ENCODE results near the gene TUNAR. TPM values are rescaled to one million over a fixed set of nuclear protein-coding genes. Genes with fewer than 3 reads are reported as not detected.

The TUNAR gene
- total RNA-seq, 1 donor from 2014 or later: not detected

DNA sequence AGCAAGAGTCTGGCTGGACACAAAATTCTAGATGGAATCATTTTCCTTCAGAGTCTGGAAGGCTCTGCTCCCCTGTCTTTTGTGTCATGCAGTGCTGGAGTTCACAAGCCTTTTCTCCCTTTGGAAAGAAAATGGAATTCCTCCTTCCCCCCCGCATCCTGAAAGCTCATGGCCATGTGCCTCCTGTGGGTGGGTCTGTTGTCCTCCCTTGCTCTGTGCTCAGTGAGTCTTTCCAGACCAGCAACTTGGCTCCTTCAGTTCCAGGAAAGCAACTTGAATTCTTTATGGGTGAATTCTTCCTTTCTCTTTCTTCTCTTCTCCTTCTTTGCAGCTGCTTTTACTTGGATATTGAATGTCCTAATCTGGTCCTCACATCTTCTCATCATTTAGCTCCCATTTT is 70.2 kb downstream of the TUNAR start:
- H3K4me3 ChIP-seq: no peak overlapping the region
- H3K9me3 ChIP-seq: no peaks in the 10 kb centered on the region
- H3K27me3 ChIP-seq: no peaks in the 10 kb centered on the region
- no peaks in the 10 kb centered on the region for H3K36me3 ChIP-seq
- intact Hi-C loops (cut with DNase I): no loop called here
- DNase-seq (ENCODE audit: low spot score in 2 of 2): no peak
- H3K4me1 ChIP-seq: no peaks in the 10 kb centered on the region
- no peak overlapping the region for H3K27ac ChIP-seq
- TF ChIP-seq, protein P1, sequence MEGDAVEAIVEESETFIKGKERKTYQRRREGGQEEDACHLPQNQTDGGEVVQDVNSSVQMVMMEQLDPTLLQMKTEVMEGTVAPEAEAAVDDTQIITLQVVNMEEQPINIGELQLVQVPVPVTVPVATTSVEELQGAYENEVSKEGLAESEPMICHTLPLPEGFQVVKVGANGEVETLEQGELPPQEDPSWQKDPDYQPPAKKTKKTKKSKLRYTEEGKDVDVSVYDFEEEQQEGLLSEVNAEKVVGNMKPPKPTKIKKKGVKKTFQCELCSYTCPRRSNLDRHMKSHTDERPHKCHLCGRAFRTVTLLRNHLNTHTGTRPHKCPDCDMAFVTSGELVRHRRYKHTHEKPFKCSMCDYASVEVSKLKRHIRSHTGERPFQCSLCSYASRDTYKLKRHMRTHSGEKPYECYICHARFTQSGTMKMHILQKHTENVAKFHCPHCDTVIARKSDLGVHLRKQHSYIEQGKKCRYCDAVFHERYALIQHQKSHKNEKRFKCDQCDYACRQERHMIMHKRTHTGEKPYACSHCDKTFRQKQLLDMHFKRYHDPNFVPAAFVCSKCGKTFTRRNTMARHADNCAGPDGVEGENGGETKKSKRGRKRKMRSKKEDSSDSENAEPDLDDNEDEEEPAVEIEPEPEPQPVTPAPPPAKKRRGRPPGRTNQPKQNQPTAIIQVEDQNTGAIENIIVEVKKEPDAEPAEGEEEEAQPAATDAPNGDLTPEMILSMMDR (IDR thresholded peaks at IDR 0.05): no peak

DNA sequence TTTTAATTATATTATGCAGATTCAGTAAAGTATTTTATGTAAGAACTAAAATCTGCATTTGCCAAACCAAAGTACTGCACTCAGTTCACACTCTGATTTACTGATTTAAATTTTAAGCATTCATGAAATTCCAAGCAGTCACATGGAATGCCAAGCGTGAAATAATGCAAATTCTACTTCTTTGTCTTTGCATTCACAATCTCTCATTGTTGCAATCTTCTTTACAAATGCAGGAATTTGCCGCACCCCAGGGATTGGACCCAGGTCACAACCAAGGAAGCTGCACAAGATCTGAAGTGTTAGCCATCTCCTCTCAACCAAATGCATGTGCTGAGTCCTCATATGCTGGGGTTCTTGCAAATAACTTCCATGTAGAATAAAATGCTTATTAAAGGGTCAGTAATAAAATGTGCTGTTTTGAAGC is 71.9 kb downstream of the TUNAR start:
- Histone ChIP-seq H3K4me1 (no peaks in the 10 kb centered on the region), H3K36me3 (no peaks in the 10 kb centered on the region), H3K27me3 (no peaks in the 10 kb centered on the region), H3K4me3 (no peak overlapping the region), H3K9me3 (no peaks in the 10 kb centered on the region), H3K27ac (no peak overlapping the region)
- intact Hi-C loops (cut with DNase I): no loop called here
- no peak for DNase-seq (ENCODE audit: low spot score in 2 of 2)
- TF ChIP-seq, protein P1 (IDR thresholded peaks at IDR 0.05): no peak

DNA sequence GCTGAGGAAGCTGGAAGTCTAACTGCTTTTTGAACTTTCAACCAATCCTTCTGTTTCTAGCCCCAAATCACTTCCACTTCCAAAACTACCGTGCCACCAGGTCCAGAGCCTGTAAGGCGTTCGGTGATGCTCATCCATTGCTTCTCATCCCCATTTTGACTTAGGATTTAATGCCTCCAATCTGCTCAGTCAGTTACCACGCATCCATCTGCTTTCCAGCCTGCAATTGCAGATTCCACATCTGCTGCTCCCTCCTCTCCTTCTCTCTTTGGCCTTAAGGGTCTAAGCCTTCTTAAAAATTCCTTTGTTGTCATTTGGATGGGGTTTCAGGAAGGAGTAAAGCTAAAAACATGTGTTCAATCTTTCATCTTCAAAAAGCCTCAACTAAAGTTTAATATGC is 74.7 kb downstream of the TUNAR start:
- no peak for DNase-seq (ENCODE audit: low spot score in 2 of 2)
- Histone ChIP-seq H3K4me3 (no peak overlapping the region), H3K27me3 (no peaks in the 10 kb centered on the region), H3K9me3 (no peaks in the 10 kb centered on the region), H3K36me3 (no peaks in the 10 kb centered on the region), H3K4me1 (no peaks in the 10 kb centered on the region), H3K27ac (no peak overlapping the region)
- intact Hi-C loops (cut with DNase I): no loop called here
- TF ChIP-seq, protein P1 (IDR thresholded peaks at IDR 0.05): no peak

DNA sequence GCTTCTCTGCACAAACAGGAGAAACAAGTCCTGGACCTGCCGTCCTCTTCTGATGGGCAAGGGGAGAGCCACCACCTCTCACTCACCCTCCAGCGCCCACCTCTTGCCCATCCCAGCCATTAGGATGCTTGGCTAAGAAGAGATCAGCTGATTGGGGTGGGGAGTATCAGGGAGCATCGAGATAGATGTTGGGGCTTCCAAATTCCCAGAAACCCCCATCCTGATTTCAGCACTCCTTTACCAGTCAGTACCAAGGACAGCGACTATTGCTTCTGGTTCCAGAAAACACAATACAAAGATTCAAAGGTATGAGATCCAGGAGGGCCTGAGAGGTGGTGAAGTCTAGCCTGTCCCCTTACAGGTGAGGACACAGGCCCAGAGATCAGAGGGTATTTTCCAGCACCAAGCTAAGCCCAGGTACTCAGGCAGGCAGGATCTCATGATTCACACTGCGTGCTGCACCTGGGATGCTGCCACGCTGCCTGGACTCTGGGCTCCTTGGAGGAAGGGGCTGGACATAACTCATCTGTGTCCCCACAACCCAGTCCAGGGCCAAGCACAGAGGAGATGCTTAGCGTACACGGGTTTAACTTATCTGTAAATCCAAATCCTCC is 76.6 kb downstream of the TUNAR start:
- H3K9me3 ChIP-seq: no peaks in the 10 kb centered on the region
- DNase-seq (ENCODE audit: low spot score in 2 of 2): no peak
- H3K36me3 ChIP-seq: no peaks in the 10 kb centered on the region
- no peaks in the 10 kb centered on the region for H3K4me1 ChIP-seq
- no peak overlapping the region for H3K4me3 ChIP-seq
- H3K27ac ChIP-seq: no peak overlapping the region
- intact Hi-C loops (cut with DNase I): no loop called here
- no peaks in the 10 kb centered on the region for H3K27me3 ChIP-seq
- TF ChIP-seq, protein P1 (IDR thresholded peaks at IDR 0.05): no peak

DNA sequence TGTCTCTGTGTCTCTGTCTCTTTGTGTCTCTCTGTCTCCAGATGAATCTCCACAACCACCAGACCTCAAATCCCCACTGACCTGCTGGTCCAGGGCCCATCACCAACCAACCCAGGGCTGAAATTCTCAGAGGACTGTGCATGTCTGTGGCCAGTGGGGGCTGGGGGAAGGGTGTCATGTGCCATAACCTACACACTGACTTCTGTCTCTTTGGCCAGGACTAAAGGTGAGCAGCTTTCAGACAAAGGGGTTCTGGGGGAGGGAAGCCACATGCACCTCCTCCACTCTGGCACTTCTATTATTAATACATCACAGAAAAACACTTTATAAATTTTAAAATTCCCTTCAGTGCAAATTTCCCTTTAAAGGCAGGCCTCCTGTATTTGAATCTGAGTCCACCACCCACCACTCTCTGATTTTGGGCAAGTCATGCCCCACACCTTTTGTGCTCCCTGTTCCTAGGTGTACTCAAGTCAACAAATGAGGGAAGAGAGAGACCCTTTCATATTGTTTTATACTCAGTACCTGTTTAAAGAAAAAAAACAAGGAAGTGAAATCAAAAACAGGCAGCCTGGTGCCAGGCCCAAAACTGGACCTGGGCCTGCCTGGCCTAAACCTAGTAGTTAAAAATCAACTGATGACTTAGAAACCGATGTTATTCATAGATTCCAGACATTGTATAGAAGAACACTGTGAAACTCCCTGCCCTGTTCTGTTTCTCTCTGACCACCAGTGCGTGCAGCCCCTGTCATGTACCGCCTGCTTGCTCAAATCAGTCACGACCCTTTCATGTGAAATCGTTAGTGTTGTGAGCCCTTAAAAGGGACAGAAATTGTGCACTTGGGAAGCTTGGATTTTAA is 80.2 kb downstream of the TUNAR start:
- no peak for DNase-seq (ENCODE audit: low spot score in 2 of 2)
- Histone ChIP-seq H3K9me3 (no peaks in the 10 kb centered on the region), H3K4me1 (no peaks in the 10 kb centered on the region), H3K27me3 (no peaks in the 10 kb centered on the region), H3K36me3 (no peaks in the 10 kb centered on the region), H3K4me3 (no peak overlapping the region), H3K27ac (no peak overlapping the region)
- intact Hi-C loops (cut with DNase I): no loop called here
- TF ChIP-seq, protein P1 (IDR thresholded peaks at IDR 0.05): no peak
